GM19099 (cell line): ENCODE results near the gene POPDC3.

Experiments used
- POLR2A ChIP-seq: IDR thresholded peaks from 3 replicates; pipeline ENCODE4 v1.6.1; 2011; ENCODE audit warnings: low read depth; ENCODE audit not compliant: insufficient read length; ENCODE audit errors: extremely low read depth

POPDC3 gene

GRCh38 chr6:105204331-105204730, 24.5 kb upstream of the POPDC3 start:
- TF ChIP-seq POLR2A = no peak

- TF ChIP-seq POLR2A = no peak
Observed at GRCh38 chr6:105202486-105202885, 22.7 kb upstream of the POPDC3 start.

DNA sequence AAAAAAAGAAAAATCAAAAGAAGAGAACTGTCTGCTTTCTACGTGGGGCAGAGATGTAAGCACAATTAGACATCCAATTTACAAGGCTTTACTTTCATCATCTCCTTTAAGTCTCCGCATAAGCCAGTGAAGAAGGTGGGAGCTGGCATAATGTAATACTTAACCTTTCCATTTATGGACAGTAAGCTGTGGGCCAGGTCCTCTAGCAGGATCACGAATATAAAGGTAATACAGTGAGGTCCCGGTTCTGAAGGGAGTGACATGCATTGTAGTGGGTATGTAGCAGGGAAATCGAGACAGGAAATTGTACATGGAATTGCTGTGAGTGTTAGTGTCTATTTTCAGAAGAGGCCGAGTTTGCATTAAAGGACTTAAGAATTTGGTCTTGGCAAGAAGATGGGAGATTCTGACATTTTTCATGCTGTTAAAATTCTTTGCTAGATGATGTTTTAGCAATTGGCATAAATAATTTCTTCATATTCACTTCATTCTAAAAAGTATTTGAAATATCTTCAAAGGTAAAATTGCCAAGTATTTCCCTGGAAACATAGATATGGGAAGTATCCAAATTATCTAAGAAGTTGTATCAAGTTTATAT, 20.4 kb upstream of the POPDC3 start:
- TF ChIP-seq POLR2A = no peak

DNA sequence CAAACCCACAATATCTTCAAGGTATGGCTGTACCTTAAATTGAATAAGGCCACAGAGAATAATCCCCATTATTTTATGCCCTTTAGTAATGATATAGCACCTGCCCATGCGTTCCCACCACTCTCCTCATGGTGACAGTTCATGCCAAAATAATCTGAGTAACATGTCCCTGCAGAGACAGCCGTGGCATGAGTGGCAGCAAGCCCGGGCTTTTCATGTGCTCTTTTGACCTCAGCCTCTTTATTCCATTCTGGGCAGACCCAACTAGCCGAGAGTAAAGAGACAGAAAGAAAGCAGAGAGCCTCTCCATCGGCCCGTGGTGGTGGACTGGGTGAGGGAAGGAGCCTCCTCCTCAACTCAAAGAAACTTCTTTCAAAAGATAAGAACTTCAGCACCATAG, 19.9 kb upstream of the POPDC3 start:
- no peak for TF ChIP-seq POLR2A

GRCh38 chr6:105196076-105196475, 16.3 kb upstream of the POPDC3 start:
- TF ChIP-seq POLR2A = no peak

- TF ChIP-seq POLR2A = no peak
Observed at GRCh38 chr6:105194591-105194990, 14.8 kb upstream of the POPDC3 start.

DNA sequence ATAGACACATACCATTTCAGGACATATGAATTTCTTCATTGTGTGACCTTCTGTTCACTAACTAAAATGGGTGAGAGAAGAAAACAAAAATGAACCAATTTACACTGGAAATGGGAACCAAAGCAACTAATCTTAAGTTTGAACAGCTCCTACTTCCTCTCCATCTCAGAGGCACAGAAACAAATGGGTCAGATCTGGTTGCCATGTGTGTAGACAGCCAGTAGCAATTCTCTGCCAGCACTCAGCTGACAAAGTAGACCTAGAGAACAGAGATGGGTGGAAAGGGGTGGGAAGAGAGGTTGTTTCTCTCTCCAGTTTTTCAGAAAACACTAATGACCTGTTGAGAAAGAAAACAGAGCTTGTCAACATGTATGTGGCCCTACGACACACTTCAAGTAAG, 14.3 kb upstream of the POPDC3 start:
- no peak for TF ChIP-seq POLR2A

DNA sequence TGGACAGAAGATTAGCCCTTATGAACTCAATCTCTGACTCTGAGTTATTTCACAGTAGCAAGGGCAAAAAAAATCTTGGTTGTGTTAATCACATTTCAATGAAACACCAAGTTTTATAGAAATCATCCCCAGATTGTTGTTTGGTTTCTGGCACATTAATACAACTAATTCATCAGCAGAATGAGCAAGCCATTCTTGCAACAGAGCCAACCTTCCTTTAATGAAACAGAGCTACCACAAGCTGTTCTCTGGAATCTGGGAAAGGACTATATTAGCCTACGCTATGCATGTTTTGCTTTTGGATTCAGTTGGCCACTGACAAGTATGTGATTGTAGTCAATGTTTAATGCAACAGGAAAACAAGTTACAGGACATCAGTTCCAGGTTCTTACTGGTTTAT, 13.8 kb upstream of the POPDC3 start:
- TF ChIP-seq POLR2A = no peak

DNA sequence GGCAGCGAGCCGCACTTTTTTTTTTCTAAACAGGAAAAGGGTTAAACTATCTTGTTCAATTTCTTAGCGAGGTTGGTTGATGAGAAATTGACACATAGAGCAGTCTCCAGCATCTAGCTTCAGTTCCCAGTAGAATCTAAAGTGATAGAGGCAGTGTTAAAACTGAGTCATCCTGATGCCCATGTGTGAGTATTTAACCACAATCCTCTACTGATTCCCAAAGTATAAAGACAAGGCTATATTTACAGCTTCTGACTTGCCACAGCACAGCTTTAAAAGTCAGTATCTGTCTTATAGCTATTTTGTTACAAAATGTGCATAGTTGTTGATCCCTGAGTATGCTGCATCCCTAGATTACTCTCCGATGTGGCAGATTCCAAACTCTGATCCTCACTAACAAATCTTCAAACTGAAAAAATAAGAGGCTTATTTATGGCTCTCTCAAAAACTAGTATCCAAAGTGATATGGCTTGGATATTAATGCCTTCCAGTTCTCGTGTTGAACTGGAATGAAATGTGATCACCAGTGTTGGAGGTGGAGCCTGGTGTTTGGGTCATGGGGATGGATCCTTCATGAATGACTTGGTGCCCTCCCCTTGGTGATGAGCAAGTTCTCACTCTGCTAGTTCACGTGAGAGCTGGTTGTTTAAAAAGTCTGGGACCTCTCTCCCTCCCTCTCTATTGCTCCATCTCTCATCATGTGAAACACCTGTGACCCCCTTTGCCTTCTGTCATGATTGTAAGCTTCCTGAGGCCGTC, 13.1 kb upstream of the POPDC3 start:
- no peak for TF ChIP-seq POLR2A

DNA sequence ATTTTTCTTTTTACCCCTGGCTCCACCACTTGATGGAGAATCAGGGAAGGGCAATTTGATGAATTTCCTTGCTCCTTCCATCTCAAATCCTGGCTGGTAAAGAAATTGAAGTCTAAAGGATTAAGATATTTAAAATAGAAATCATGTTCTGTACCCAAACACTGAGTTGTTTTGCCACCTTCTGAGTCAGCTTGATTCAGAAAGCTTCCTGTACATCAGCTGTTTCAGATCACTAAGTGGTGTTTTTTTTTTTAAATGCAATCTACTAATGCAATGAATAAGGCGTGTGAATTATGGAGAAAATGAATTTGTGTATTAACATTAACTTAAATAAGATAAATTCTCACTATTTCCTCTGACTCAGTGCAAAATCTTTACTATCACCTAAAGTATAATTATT, 11.5 kb upstream of the POPDC3 start:
- no peak for TF ChIP-seq POLR2A

GRCh38 chr6:105189026-105189820, 9.4 kb upstream of the POPDC3 start:
- TF ChIP-seq POLR2A = no peak

- TF ChIP-seq POLR2A = no peak
Observed at GRCh38 chr6:105188251-105188650, 8.4 kb upstream of the POPDC3 start.

DNA sequence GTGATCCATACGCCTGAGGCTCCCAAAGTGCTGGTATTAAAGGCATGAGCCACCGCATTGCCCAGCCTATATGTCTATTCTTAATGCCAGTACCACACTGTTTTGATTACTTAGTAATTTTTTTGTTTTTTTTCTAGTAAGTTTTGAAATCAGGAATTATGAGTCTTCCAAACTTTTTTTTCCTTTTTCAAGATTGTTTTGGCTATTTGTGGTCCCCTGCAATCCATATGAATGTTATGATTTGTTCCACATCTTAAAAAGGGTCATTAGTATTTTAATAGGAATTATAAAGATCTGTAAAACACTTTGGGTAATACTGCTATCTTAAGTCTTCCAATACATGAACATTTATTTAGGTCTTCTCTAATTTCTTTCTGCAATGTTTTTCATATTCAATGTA, 6.8 kb upstream of the POPDC3 start:
- TF ChIP-seq POLR2A = no peak

GRCh38 chr6:105184921-105185320, 5.1 kb upstream of the POPDC3 start:
- no peak for TF ChIP-seq POLR2A

DNA sequence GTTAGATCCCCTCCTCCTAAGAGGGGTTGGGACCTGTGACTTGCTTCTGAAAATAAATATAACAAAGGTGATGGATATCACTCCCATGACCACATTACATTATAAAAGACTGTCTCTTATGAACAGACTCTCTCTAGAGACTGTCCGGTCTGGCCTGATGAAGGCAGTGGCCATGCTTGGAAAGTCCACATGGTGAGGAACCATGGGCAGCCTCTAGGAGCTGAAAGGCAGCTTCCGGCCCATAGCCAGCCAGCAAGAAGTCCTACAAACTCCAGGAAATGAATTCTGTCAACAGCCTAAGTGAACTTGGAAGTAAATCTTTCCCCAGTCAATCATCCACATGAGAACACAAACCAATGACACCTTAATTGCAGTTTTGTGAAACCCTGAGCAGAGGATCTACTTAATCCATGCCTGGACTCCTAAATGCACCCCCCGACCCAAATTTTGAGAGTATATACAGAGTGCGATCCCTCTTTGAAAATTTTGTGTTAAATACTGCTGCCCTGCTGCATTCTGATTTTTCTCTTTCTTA, 2.2 kb upstream of the POPDC3 start:
- no peak for TF ChIP-seq POLR2A

- no peak for TF ChIP-seq POLR2A
Observed at GRCh38 chr6:105178636-105179035, 1.2 kb downstream of the POPDC3 start.
